Coronary artery (tissue), 2 donors: ENCODE results near the gene SCML1.

Source experiments
- DNase-seq: peaks from one replicate; pipeline ENCODE4 v3.0.0-alpha.2; 2017; ENCODE audit warnings: low spot score
- H3K27ac ChIP-seq, 2 donors: fragments of 200-600 bp; sonication (generic); one replicate each; pipeline ENCODE4 v1.5.1; 2016 to 2019
- H3K4me3 ChIP-seq: fragments of 200-600 bp; sonication (generic); 2 replicates; pipeline ENCODE4 v1.5.1; 2016; ENCODE audit warnings: mild to moderate bottlenecking, moderate library complexity
- TF ChIP-seq, protein P1 (sequence below): fragments of 200-600 bp; sonication (generic); IDR thresholded peaks from one replicate; pipeline ENCODE4 v1.5.1; 2019; ENCODE audit warnings: antibody characterized with exemption

The SCML1 gene, protein sequence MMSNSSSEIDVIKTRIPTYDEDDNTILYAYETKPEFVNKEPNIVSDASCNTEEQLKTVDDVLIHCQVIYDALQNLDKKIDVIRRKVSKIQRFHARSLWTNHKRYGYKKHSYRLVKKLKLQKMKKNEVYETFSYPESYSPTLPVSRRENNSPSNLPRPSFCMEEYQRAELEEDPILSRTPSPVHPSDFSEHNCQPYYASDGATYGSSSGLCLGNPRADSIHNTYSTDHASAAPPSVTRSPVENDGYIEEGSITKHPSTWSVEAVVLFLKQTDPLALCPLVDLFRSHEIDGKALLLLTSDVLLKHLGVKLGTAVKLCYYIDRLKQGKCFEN

DNA sequence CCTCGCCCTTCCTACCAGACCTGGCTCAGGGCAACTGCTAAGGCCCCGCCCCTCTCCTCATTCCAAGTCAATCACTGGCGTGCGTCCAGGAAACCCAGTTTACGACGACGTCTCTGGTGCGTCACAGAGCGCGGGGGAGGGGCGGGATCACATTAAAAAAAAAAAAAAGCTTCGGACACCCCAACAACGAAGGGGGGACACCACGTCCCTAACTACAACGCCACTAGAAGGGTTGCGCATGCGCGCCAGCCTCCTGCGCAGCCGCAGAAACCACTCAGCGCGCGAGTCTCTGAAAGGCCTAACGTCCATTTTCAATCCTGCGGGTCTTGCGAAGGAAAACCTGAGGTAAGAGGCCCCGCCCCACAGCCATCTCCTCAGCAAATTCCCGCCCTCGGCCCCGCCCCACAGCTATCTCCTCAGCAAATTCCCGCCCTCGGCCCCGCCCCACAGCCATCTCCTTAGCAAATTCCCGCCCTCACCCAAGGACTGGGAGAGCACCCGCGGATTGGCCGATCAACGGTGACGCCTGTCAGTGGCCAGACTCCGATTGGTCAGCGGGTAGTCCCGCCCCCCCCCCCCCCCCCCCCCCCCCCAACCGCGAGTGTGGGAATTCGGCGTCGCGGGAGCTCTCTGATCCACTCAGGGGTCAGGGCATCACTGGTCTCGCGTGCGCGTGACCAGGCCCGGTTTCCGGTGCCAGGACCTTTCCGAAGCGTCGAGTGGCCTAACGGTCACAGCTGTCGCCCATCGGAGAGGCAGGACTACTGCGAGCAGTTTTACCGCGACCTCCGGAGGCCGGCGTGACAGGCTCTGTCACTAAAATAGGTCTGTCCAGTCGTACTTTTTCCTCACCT lies at the start of gene SCML1:
SCML1 (plus strand) TSS at position 638 of the 854 bp plus-strand sequence. CDS start 6,694 bp downstream, outside the sequence.
- Histone ChIP-seq H3K27ac (peak within 1 kb of the TSS; percentile 81 to 90), H3K4me3 (peak within 1 kb of the TSS; percentile 71)
- peak; percentile 98 for DNase-seq
- TF ChIP-seq, protein P1, sequence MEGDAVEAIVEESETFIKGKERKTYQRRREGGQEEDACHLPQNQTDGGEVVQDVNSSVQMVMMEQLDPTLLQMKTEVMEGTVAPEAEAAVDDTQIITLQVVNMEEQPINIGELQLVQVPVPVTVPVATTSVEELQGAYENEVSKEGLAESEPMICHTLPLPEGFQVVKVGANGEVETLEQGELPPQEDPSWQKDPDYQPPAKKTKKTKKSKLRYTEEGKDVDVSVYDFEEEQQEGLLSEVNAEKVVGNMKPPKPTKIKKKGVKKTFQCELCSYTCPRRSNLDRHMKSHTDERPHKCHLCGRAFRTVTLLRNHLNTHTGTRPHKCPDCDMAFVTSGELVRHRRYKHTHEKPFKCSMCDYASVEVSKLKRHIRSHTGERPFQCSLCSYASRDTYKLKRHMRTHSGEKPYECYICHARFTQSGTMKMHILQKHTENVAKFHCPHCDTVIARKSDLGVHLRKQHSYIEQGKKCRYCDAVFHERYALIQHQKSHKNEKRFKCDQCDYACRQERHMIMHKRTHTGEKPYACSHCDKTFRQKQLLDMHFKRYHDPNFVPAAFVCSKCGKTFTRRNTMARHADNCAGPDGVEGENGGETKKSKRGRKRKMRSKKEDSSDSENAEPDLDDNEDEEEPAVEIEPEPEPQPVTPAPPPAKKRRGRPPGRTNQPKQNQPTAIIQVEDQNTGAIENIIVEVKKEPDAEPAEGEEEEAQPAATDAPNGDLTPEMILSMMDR: no peak

DNA sequence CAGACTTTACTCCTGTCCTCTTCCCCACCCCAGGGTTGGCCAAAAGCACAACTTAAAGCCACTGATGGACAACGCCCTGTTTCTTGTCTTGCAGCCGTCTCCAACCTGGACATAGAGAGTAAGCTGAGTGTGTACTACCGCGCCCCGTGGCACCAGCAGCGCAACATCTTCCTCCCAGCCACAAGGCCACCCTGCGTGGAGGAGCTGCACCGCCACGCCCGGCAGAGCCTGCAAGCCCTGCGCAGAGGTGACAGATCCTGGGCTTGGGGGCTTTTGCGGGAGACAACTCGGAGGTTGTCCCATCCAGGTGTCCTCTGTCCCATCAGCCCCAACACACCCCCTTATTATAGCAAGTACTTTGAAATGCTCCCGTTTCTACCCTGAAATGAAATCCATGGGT lies 49.6 kb upstream of the SCML1 start:
- DNase-seq: no peak
- H3K4me3 ChIP-seq: no peak overlapping the region
- H3K27ac ChIP-seq: no peak overlapping the region
- TF ChIP-seq, protein P1: no peak

DNA sequence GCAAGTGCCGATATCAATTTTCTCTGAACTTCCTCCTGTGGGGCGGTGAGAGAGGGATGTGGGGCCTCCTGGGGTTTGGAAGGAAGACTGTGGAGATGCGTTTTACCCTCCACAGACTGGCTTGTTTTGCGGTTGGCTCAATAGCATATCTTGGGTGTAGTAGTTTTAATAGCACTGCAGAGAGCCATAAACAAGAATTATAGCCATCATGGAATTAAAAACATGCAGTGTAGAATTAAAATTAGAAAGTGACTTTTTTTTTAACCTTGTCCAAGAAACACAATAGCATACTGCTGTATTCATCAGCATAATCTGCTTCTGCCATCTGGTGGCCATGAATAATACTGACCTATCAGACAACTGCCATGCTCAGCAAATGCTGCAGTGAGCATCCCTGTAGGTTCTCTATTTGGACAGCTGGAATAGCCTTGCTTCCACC lies 47.3 kb upstream of the SCML1 start:
- TF ChIP-seq, protein P1: peak; percentile 70
- no peak for DNase-seq
- Histone ChIP-seq H3K4me3 (no peak overlapping the region), H3K27ac (no peak overlapping the region)

DNA sequence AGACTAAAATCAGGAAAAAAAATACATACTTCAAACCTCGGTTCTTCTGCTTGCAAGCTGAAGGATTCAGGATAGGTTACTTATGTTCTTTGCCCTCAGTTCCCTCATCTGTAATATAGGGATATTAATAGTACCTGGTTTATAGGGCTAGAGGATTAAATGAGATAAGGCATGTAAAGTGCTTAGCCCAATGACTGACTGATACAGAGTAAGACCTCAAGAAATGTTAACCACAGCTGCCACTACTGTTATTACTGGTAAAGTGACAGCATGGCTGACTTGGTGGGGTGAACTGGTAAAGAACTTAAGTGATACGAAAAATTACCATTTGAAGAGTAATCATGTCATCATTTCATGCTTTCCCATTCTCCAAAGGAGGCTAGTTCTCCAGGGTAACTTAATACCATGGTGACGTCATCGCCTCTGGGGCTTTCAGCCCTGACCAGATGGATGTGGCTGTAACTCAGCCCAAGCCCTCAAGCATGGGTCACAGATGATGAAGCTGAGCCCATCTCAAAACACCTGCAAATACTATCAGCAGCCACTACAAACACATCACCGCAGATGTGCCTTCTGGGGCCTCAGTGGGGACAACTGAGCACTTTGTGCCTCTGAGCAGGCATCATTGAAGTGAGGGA lies 44.5 kb upstream of the SCML1 start:
- no peak overlapping the region for H3K27ac ChIP-seq
- no peak overlapping the region for H3K4me3 ChIP-seq
- TF ChIP-seq, protein P1: no peak
- no peak for DNase-seq

DNA sequence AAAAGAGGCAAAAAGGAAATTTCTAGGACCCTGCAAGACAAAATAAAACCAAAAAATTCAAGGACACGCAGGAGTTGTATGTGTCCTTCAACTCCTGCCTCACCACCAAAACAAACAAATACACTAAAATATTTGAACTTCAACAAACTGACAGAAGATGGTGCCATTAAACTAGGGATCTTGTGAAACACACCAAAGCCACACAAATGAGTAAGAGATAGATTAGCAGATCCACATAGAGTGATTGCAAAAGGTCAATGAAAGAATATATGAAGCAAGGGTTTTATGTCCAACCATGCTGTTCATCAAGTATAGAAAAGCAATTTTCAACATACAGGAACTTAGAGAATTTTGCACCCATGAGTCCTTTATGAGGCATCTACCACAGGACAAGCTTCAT lies 40.1 kb upstream of the SCML1 start:
- no peak overlapping the region for H3K4me3 ChIP-seq
- no peak for DNase-seq
- H3K27ac ChIP-seq: no peak overlapping the region
- TF ChIP-seq, protein P1: no peak

DNA sequence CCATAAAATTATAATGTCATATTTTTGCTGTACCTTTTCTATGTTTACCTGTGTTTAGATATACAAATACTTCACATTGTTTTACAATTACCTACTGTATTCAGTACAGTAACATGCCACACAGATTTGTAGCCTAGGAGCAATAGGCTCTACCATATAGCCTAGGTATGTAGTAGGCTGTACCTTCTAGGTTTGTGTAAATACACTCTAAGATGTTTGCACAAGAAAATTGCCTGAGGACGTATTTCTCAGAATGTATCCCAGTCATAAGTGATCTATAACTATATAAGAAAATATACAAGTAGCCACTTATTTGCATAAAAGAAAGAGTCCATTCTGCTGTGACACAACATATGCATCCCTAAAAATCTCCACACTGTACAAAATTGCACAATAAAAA lies 36.3 kb upstream of the SCML1 start:
- H3K27ac ChIP-seq: no peak overlapping the region
- DNase-seq: no peak
- H3K4me3 ChIP-seq: no peak overlapping the region
- TF ChIP-seq, protein P1: no peak
